Activated CD4-positive, alpha-beta T cell treated with anti-CD3 and anti-CD28 coated beads, Interleukin-2, amount 50 U/mL, for 1 hour (primary cell): Measurements from ENCODE around the gene TRIB2.

Source experiments
- DNase-seq: peaks from one replicate; pipeline ENCODE4 v3.0.0-alpha.2; 2020

The TRIB2 gene

GRCh38 chr2:12754643-12755042, 37.9 kb downstream of the TRIB2 start:
- DNase-seq = no peak

GRCh38 chr2:12755384-12755783, 38.6 kb downstream of the TRIB2 start:
- DNase-seq = no peak

GRCh38 chr2:12759248-12759647, 42.5 kb downstream of the TRIB2 start:
- no peak for DNase-seq

GRCh38 chr2:12761104-12761503, 44.4 kb downstream of the TRIB2 start:
- DNase-seq = no peak

- DNase-seq = no peak
These were observed 45.6 kb downstream of the TRIB2 start for GRCh38 chr2:12762337-12762736.

GRCh38 chr2:12762976-12763375, 46.2 kb downstream of the TRIB2 start:
- no peak for DNase-seq

- no peak for DNase-seq
These were observed 46.8 kb downstream of the TRIB2 start for GRCh38 chr2:12763486-12763885.

GRCh38 chr2:12764075-12764730, 47.5 kb downstream of the TRIB2 start:
- DNase-seq = no peak

- DNase-seq = no peak
These were observed 48.3 kb downstream of the TRIB2 start for GRCh38 chr2:12764849-12765605.

GRCh38 chr2:12766421-12766879, 49.7 kb downstream of the TRIB2 start:
- DNase-seq = no peak

- no peak for DNase-seq
These were observed 50.8 kb downstream of the TRIB2 start for GRCh38 chr2:12767541-12767940.

GRCh38 chr2:12767996-12768624, 51.4 kb downstream of the TRIB2 start:
- no peak for DNase-seq

GRCh38 chr2:12769492-12770105, 52.9 kb downstream of the TRIB2 start:
- no peak for DNase-seq

GRCh38 chr2:12770300-12770968, 53.7 kb downstream of the TRIB2 start:
- no peak for DNase-seq

GRCh38 chr2:12771154-12771553, 54.4 kb downstream of the TRIB2 start:
- no peak for DNase-seq

GRCh38 chr2:12773586-12774394, 57.1 kb downstream of the TRIB2 start:
- no peak for DNase-seq

- DNase-seq = no peak
These were observed 57.6 kb downstream of the TRIB2 start for GRCh38 chr2:12774395-12774727.

GRCh38 chr2:12776521-12776961, 59.8 kb downstream of the TRIB2 start:
- DNase-seq = no peak

- DNase-seq = no peak
These were observed 61.6 kb downstream of the TRIB2 start for GRCh38 chr2:12778369-12778768.

- no peak for DNase-seq
These were observed 62.3 kb downstream of the TRIB2 start for GRCh38 chr2:12778811-12779579.

- no peak for DNase-seq
These were observed 64.6 kb downstream of the TRIB2 start for GRCh38 chr2:12781329-12781728.
